AG09319 (cell line): Measurements from ENCODE around the gene HMGN2.

Source experiments
- DNase-seq: peaks from one replicate; pipeline ENCODE4 v3.0.0-alpha.2; 2010; ENCODE audit warnings: low read depth; ENCODE audit errors: extremely low read depth
- TF ChIP-seq, protein P1 (sequence below): IDR thresholded peaks from 2 replicates; pipeline ENCODE4 v1.5.1; 2011; ENCODE audit warnings: low read depth, mild to moderate bottlenecking, inconsistent platforms, low read length, moderate library complexity

Gene HMGN2

DNA sequence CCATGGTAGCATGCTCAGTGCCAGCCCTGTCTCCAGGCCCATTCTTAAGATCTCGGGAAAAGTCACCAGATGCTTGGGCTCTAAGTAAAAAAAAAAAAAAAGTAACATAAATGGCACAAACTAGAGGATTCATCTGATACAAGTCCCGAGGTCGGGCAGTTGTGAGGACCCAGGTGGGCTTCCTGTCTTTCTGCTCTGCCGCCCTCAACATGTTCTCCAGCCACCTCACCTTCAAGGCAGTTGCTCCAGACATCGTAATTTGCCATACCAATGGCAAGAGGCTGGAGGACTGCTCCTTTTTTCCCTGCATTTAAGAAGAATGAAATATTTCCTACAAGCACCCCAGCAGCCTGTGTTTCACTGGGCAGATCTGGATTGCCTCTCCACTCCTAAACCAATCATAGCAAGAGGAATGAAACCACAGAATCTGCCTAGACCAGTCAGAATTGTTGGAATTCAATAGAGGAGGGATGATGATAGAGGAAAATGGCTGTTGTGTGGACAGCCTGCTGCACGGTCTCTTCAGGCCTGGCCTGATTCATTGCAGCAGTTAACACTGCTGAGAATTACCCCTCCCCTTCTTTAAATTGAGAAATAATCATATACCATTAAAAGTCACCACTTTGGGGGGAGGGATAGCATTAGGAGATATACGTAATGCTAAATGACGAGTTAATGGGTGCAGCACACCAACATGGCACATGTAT lies 5.4 kb downstream of the HMGN2 start:
- TF ChIP-seq, protein P1, sequence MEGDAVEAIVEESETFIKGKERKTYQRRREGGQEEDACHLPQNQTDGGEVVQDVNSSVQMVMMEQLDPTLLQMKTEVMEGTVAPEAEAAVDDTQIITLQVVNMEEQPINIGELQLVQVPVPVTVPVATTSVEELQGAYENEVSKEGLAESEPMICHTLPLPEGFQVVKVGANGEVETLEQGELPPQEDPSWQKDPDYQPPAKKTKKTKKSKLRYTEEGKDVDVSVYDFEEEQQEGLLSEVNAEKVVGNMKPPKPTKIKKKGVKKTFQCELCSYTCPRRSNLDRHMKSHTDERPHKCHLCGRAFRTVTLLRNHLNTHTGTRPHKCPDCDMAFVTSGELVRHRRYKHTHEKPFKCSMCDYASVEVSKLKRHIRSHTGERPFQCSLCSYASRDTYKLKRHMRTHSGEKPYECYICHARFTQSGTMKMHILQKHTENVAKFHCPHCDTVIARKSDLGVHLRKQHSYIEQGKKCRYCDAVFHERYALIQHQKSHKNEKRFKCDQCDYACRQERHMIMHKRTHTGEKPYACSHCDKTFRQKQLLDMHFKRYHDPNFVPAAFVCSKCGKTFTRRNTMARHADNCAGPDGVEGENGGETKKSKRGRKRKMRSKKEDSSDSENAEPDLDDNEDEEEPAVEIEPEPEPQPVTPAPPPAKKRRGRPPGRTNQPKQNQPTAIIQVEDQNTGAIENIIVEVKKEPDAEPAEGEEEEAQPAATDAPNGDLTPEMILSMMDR = no peak
- DNase-seq = no peak

DNA sequence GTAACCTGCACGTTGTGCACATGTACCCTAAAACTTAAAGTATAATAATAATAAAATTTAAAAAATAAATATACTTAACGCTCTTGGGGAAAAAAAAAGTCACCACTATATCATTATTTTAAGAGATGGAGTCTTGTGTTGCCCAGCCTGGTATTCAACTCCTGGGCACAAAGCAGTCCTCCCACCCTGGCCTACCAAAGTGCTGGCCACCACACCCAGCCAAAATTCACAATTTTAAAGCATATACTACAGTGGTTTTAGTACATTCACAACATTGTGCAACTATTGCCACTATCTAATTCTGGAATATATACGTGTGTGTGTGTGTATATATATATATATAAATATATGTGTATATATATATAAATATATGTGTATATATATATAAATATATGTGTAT lies 5.9 kb downstream of the HMGN2 start:
- TF ChIP-seq, protein P1 = no peak
- DNase-seq = no peak

DNA sequence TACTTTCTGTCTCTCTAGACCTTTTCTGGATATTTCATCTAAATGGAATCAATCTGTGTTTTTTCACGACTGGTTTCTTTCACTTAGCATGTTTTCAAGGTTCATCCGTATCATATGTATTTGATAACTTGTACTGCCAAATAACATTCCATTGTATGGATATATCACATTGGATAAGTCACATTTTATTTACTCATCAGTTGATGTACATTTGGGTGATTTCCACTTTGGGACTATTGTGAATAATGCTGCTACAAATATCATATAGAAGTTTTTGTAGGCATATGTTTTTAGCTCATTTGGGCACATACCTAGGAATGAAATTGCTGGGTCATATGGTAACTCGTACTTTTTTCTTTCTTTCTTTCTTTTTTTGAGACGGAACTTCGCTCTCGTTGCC lies 6.7 kb downstream of the HMGN2 start:
- TF ChIP-seq, protein P1 = no peak

DNA sequence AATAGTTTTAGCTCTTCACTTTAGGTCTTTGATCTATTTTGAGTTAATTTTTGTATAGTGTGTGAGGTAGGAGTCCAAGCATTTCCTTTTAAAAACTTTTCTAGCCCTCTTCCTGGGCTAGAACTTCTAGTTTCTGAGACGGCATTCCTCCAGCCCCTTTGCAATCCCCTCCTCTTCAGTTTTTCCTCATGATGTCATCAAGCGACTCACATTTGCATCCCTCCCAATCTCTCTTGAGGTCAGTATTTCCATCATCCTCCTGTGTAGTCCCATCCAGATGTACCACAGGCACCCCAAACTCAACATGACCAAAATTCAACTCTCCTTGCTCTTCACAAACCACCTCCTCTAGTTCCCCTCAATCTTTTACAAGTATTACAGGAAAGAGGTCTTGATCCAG lies 10.7 kb downstream of the HMGN2 start:
- TF ChIP-seq, protein P1 = no peak
- no peak for DNase-seq

More for the DNA sequence above, 6.7 kb downstream of the HMGN2 start:
- no peak for DNase-seq

DNA sequence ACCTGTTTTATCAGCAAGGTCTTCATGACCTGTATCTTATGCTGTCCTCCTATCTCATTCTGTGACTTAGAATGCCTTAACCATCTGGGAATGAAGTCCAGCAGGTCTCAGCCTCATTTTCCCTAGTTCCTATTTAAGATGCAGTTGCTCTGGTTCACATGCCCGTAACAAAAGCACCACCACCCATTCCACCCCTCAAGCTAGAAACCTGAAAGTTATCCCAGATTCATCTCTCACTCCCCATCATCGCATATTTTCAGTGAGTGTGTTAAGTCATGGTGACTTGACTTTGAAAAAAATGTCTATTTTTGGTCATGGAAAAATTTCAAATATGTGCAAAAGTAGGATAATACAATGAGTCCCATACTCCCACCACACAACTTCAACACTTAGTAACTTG lies 11.7 kb downstream of the HMGN2 start:
- DNase-seq = no peak
- TF ChIP-seq, protein P1 = no peak

DNA sequence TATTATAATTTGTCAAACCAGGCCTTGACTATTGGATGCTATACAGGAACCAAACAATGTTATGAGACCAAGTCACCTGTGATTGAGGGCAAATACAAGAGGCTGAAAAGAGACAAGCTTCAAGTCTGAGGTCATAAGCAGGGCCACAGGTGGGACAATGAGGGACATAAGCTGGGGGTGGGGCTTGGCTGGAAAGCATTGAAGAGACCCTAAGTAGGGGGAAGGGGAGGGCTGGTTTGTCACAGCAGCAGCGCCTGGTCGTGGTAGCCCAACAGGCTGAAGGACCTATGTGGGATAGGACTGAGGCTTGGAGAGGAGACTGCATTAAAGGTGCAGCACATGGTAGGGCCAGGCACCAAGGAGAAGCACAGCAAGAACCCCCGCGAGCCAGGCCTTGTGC lies 17.9 kb downstream of the HMGN2 start:
- no peak for DNase-seq
- TF ChIP-seq, protein P1 = no peak

DNA sequence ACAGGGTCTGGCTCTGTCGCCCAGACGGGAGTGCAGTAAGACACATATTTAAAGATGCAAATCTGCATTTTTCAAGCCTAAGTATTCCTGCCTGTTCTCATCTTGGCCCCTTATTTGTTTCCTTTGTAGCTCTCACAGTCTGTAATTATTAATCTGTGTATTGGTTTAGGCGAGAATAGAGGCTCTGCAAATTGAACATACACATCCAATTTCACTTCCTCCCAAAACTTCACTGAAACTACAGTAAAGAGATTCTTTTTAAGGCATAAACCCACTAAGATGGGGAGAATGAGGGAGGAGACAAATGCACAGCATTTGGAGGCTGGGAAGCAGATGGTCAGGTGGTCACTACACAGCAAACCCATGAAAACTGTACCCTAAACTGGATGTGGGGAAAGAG lies 21.0 kb downstream of the HMGN2 start:
- TF ChIP-seq, protein P1 = no peak
- no peak for DNase-seq
